GM23338 (cell line): ENCODE results near the gene AJUBA.

ENCODE experiments used
- CREB1 ChIP-seq: fragments of 250-450 bp; sonication (Bioruptor Pico); IDR thresholded peaks from 2 replicates; pipeline ENCODE4 v1.5.0; 2020; ENCODE audit warnings: low read depth, mild to moderate bottlenecking, moderate library complexity
- EZH2 ChIP-seq: fragments of 200-600 bp; sonication (generic); IDR thresholded peaks from one replicate; pipeline ENCODE4 v1.8.0; 2017; ENCODE audit warnings: antibody characterized with exemption, mild to moderate bottlenecking, low read depth; ENCODE audit not compliant: unreplicated experiment
- EZH2phosphoT487 ChIP-seq: fragments of 200-600 bp; sonication (generic); IDR thresholded peaks from one replicate; pipeline ENCODE4 v1.8.1; 2018; ENCODE audit warnings: antibody characterized with exemption; ENCODE audit not compliant: unreplicated experiment
- JUNB ChIP-seq: IDR thresholded peaks from one replicate; pipeline ENCODE4 v1.6.1; 2016; ENCODE audit warnings: antibody characterized with exemption; ENCODE audit not compliant: unreplicated experiment
- POLR2AphosphoS5 ChIP-seq: IDR thresholded peaks from 2 replicates; pipeline ENCODE4 v1.6.1; 2016; ENCODE audit warnings: antibody characterized with exemption, low read depth
- TF ChIP-seq, protein P1 (sequence below), 2 experiments: fragments of 200-600 bp in 1 of 2; sonication (generic) in 1 of 2; conservative IDR thresholded peaks; 2 replicates each; pipeline versions ENCODE4 v1.5.1 to v1.6.1; 2016 to 2017; ENCODE audit warnings: antibody characterized with exemption in 2 of 2, low read depth in 2 of 2, mild to moderate bottlenecking in 2 of 2, moderate library complexity in 1 of 2
- TF ChIP-seq, protein P2 (sequence below): fragments of 250-450 bp; sonication (Bioruptor Pico); IDR thresholded peaks from 2 replicates; pipeline ENCODE4 v1.5.0; 2020; ENCODE audit warnings: mild to moderate bottlenecking, moderate library complexity
- TF ChIP-seq, protein P3 (sequence below): IDR thresholded peaks from one replicate; pipeline ENCODE4 v1.6.1; 2018; ENCODE audit warnings: antibody characterized with exemption; ENCODE audit not compliant: unreplicated experiment

DNA sequence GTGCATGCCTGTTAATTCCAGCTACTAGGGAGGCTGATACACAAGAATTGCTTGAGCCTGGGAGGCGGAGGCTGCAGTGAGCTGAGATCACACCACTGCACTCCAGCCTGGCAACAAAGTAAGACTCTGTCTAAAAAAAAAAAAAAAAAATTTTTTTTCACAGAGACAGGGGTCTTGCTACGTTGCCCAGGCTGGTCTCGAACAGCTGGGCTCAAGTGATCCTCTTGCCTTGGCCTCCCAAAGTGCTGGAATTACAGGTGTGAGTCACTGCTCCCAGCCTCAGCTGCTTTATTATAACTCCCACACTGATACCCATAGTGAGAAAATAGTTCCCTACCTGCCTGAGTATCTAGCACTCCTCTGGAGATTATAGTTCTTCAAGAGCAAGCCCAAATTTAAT lies 36.7 kb downstream of the AJUBA start:
- TF ChIP-seq, protein P1, sequence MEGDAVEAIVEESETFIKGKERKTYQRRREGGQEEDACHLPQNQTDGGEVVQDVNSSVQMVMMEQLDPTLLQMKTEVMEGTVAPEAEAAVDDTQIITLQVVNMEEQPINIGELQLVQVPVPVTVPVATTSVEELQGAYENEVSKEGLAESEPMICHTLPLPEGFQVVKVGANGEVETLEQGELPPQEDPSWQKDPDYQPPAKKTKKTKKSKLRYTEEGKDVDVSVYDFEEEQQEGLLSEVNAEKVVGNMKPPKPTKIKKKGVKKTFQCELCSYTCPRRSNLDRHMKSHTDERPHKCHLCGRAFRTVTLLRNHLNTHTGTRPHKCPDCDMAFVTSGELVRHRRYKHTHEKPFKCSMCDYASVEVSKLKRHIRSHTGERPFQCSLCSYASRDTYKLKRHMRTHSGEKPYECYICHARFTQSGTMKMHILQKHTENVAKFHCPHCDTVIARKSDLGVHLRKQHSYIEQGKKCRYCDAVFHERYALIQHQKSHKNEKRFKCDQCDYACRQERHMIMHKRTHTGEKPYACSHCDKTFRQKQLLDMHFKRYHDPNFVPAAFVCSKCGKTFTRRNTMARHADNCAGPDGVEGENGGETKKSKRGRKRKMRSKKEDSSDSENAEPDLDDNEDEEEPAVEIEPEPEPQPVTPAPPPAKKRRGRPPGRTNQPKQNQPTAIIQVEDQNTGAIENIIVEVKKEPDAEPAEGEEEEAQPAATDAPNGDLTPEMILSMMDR (conservative IDR thresholded peaks at IDR 0.05; ENCODE audit: low read depth in 2 of 2) = no peak
- TF ChIP-seq EZH2 (no peak), CREB1 (CRISPR knock-in tag) (no peak), EZH2phosphoT487 (no peak), POLR2AphosphoS5 (no peak), JUNB (no peak)
- TF ChIP-seq, protein P2, sequence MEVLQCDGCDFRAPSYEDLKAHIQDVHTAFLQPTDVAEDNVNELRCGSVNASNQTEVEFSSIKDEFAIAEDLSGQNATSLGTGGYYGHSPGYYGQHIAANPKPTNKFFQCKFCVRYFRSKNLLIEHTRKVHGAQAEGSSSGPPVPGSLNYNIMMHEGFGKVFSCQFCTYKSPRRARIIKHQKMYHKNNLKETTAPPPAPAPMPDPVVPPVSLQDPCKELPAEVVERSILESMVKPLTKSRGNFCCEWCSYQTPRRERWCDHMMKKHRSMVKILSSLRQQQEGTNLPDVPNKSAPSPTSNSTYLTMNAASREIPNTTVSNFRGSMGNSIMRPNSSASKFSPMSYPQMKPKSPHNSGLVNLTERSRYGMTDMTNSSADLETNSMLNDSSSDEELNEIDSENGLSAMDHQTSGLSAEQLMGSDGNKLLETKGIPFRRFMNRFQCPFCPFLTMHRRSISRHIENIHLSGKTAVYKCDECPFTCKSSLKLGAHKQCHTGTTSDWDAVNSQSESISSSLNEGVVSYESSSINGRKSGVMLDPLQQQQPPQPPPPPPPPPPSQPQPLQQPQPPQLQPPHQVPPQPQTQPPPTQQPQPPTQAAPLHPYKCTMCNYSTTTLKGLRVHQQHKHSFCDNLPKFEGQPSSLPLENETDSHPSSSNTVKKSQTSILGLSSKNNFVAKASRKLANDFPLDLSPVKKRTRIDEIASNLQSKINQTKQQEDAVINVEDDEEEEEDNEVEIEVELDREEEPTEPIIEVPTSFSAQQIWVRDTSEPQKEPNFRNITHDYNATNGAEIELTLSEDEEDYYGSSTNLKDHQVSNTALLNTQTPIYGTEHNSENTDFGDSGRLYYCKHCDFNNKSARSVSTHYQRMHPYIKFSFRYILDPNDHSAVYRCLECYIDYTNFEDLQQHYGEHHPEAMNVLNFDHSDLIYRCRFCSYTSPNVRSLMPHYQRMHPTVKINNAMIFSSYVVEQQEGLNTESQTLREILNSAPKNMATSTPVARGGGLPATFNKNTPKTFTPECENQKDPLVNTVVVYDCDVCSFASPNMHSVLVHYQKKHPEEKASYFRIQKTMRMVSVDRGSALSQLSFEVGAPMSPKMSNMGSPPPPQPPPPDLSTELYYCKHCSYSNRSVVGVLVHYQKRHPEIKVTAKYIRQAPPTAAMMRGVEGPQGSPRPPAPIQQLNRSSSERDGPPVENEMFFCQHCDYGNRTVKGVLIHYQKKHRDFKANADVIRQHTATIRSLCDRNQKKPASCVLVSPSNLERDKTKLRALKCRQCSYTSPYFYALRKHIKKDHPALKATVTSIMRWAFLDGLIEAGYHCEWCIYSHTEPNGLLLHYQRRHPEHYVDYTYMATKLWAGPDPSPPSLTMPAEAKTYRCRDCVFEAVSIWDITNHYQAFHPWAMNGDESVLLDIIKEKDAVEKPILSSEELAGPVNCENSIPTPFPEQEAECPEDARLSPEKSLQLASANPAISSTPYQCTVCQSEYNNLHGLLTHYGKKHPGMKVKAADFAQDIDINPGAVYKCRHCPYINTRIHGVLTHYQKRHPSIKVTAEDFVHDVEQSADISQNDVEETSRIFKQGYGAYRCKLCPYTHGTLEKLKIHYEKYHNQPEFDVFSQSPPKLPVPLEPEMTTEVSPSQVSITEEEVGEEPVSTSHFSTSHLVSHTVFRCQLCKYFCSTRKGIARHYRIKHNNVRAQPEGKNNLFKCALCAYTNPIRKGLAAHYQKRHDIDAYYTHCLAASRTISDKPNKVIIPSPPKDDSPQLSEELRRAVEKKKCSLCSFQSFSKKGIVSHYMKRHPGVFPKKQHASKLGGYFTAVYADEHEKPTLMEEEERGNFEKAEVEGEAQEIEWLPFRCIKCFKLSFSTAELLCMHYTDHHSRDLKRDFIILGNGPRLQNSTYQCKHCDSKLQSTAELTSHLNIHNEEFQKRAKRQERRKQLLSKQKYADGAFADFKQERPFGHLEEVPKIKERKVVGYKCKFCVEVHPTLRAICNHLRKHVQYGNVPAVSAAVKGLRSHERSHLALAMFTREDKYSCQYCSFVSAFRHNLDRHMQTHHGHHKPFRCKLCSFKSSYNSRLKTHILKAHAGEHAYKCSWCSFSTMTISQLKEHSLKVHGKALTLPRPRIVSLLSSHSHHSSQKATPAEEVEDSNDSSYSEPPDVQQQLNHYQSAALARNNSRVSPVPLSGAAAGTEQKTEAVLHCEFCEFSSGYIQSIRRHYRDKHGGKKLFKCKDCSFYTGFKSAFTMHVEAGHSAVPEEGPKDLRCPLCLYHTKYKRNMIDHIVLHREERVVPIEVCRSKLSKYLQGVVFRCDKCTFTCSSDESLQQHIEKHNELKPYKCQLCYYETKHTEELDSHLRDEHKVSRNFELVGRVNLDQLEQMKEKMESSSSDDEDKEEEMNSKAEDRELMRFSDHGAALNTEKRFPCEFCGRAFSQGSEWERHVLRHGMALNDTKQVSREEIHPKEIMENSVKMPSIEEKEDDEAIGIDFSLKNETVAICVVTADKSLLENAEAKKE (CRISPR knock-in tag) = no peak
- TF ChIP-seq, protein P3, sequence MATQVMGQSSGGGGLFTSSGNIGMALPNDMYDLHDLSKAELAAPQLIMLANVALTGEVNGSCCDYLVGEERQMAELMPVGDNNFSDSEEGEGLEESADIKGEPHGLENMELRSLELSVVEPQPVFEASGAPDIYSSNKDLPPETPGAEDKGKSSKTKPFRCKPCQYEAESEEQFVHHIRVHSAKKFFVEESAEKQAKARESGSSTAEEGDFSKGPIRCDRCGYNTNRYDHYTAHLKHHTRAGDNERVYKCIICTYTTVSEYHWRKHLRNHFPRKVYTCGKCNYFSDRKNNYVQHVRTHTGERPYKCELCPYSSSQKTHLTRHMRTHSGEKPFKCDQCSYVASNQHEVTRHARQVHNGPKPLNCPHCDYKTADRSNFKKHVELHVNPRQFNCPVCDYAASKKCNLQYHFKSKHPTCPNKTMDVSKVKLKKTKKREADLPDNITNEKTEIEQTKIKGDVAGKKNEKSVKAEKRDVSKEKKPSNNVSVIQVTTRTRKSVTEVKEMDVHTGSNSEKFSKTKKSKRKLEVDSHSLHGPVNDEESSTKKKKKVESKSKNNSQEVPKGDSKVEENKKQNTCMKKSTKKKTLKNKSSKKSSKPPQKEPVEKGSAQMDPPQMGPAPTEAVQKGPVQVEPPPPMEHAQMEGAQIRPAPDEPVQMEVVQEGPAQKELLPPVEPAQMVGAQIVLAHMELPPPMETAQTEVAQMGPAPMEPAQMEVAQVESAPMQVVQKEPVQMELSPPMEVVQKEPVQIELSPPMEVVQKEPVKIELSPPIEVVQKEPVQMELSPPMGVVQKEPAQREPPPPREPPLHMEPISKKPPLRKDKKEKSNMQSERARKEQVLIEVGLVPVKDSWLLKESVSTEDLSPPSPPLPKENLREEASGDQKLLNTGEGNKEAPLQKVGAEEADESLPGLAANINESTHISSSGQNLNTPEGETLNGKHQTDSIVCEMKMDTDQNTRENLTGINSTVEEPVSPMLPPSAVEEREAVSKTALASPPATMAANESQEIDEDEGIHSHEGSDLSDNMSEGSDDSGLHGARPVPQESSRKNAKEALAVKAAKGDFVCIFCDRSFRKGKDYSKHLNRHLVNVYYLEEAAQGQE = no peak
